HEK293 (cell line): ENCODE data around the gene IL10RB.

Experiments
- CTCF ChIP-seq: fragments of 450-650 bp; formaldehyde crosslinking; IDR thresholded peaks from 2 replicates; pipeline ENCODE4 v1.5.1; 2016; ENCODE audit warnings: missing biosample characterization, missing genetic modification characterization
- TSHZ1 ChIP-seq: fragments of 450-650 bp; formaldehyde crosslinking; IDR thresholded peaks from 2 replicates; pipeline ENCODE4 v1.5.1; 2016; ENCODE audit warnings: missing biosample characterization, missing genetic modification characterization, borderline replicate concordance
- ZNF654 ChIP-seq: fragments of 450-650 bp; formaldehyde crosslinking; IDR thresholded peaks from 2 replicates; pipeline ENCODE4 v1.5.1; 2016; ENCODE audit warnings: low read depth, missing biosample characterization, missing genetic modification characterization
- TF ChIP-seq, protein P1 (sequence below): fragments of 450-650 bp; formaldehyde crosslinking; IDR thresholded peaks from 2 replicates; pipeline ENCODE4 v1.5.1; 2016; ENCODE audit warnings: missing biosample characterization, missing genetic modification characterization
- TF ChIP-seq, protein P2 (sequence below): fragments of 450-650 bp; formaldehyde crosslinking; IDR thresholded peaks from 2 replicates; pipeline ENCODE4 v1.5.1; 2016; ENCODE audit warnings: missing biosample characterization, missing genetic modification characterization

GRCh38 chr21:33247599-33247998 is 18.6 kb upstream of the IL10RB start:
- TF ChIP-seq CTCF (tag by site-specific recombination): no peak
- TF ChIP-seq, protein P1, sequence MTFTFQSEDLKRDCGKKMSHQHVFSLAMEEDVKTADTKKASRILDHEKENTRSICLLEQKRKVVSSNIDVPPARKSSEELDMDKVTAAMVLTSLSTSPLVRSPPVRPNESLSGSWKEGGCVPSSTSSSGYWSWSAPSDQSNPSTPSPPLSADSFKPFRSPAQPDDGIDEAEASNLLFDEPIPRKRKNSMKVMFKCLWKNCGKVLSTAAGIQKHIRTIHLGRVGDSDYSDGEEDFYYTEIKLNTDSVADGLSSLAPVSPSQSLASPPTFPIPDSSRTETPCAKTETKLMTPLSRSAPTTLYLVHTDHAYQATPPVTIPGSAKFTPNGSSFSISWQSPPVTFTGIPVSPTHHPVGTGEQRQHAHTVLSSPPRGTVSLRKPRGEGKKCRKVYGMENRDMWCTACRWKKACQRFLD: no peak
- no peak for TF ChIP-seq ZNF654 (tag by site-specific recombination)
- TF ChIP-seq, protein P2, sequence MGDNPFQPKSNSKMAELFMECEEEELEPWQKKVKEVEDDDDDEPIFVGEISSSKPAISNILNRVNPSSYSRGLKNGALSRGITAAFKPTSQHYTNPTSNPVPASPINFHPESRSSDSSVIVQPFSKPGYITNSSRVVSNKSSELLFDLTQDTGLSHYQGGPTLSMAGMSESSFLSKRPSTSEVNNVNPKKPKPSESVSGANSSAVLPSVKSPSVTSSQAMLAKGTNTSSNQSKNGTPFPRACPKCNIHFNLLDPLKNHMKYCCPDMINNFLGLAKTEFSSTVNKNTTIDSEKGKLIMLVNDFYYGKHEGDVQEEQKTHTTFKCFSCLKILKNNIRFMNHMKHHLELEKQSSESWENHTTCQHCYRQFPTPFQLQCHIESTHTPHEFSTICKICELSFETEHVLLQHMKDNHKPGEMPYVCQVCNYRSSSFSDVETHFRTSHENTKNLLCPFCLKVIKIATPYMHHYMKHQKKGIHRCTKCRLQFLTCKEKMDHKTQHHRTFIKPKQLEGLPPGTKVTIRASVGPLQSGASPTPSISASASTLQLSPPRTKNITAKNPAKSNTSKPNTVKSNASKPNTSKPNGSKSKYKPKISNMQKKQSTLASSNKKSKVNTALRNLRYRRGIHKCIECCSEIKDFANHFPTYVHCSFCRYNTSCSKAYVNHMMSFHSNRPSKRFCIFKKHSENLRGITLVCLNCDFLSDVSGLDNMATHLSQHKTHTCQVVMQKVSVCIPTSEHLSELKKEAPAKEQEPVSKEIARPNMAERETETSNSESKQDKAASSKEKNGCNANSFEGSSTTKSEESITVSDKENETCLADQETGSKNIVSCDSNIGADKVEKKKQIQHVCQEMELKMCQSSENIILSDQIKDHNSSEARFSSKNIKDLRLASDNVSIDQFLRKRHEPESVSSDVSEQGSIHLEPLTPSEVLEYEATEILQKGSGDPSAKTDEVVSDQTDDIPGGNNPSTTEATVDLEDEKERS: no peak
- TF ChIP-seq TSHZ1 (tag by site-specific recombination): no peak
